ENCODE data around the gene PRDM2. TPM values are rescaled to one million over a fixed set of nuclear protein-coding genes. Genes with fewer than 3 reads are reported as not detected.

The PRDM2 gene
- total RNA-seq, 3 donors from 2014 or later, result 34.7 to 56.1 (median 39.8) TPM

- intact Hi-C loops (cut with DNase I, micrococcal nuclease), result no loop called here
- no peak for ATAC-seq
Observed at GRCh38 chr1:13873032-13873431, 173.0 kb downstream of the PRDM2 start.

More at GRCh38 chr1:13873032-13873431, 173.0 kb downstream of the PRDM2 start:
- no peaks in the 10 kb centered on the region for H3K9me3 ChIP-seq
- no peak for TF ChIP-seq CTCF (IDR thresholded peaks at IDR 0.05)
- H3K4me3 ChIP-seq, result no peak overlapping the region
- no peaks in the 10 kb centered on the region for H3K36me3 ChIP-seq (ENCODE audit: low read depth)
- no peaks in the 10 kb centered on the region for H3K4me1 ChIP-seq (ENCODE audit: low read depth)
- no peak for DNase-seq

Other genes with a start within 250 kb of the PRDM2 start
- gene LRRC38, start 186.2 kb upstream of the PRDM2 start, total RNA-seq, result not detected
- gene PDPN, start 116.4 kb upstream of the PRDM2 start, total RNA-seq, result 10 to 100 TPM in 2 of 3 donors, 1 to 10 TPM in 1; 1.0 to 12.8 (median 12.6) TPM